ENCODE measurements around the gene USH2A.

USH2A gene

DNA sequence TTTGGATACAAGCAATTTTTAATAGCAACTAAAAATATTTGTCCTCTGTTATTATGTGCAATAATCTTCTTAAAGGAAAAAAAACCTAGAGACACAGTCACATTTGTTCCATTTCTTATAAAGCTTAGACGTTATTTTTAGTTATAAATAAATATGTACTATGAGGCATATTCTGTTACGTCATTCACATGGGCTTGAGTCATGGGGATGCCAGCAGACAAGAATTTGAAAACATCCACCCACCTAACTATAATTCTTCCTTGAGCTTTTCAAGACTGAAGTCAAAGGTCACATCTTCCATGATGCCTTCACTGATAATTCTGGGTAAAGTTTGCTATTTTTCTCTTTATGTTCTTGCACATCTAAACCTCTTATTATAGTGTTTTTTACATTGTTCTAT lies 587.3 kb downstream of the USH2A start:
- Histone ChIP-seq H2AFZ (ENCODE audit: low read length) (no peak overlapping the region), H3K9me2 (replicated peaks; ENCODE audit: insufficient read depth, low read length) (no peaks in the 10 kb centered on the region), H3K4me2 (ENCODE audit: low read depth, low read length) (no peak overlapping the region), H3F3A (ENCODE audit: insufficient read depth, low read length) (no peaks in the 10 kb centered on the region), H3K27me3 (replicated peaks; ENCODE audit: insufficient read depth, low read length) (no peaks in the 10 kb centered on the region), H4K20me1 (ENCODE audit: insufficient read depth, low read length) (no peaks in the 10 kb centered on the region), H3K36me3 (replicated peaks; ENCODE audit: insufficient read depth, low read length) (no peaks in the 10 kb centered on the region), H3K27ac (ENCODE audit: low read length) (no peak overlapping the region), H3K79me2 (ENCODE audit: low read length) (no peaks in the 10 kb centered on the region), H3K9me3 (replicated peaks; ENCODE audit: insufficient read depth, low read length) (no peaks in the 10 kb centered on the region), H3K4me3 (ENCODE audit: low read length) (no peak overlapping the region), H3K9ac (ENCODE audit: low read length) (no peak overlapping the region), H3K4me1 (ENCODE audit: low read length) (no peaks in the 10 kb centered on the region)
- no peak for DNase-seq
- TF ChIP-seq EZH2 (optimal IDR thresholded peaks at IDR 0.05; ENCODE audit: low read depth, low read length) = no peak
- TF ChIP-seq, protein P1, sequence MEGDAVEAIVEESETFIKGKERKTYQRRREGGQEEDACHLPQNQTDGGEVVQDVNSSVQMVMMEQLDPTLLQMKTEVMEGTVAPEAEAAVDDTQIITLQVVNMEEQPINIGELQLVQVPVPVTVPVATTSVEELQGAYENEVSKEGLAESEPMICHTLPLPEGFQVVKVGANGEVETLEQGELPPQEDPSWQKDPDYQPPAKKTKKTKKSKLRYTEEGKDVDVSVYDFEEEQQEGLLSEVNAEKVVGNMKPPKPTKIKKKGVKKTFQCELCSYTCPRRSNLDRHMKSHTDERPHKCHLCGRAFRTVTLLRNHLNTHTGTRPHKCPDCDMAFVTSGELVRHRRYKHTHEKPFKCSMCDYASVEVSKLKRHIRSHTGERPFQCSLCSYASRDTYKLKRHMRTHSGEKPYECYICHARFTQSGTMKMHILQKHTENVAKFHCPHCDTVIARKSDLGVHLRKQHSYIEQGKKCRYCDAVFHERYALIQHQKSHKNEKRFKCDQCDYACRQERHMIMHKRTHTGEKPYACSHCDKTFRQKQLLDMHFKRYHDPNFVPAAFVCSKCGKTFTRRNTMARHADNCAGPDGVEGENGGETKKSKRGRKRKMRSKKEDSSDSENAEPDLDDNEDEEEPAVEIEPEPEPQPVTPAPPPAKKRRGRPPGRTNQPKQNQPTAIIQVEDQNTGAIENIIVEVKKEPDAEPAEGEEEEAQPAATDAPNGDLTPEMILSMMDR (IDR thresholded peaks at IDR 0.05; ENCODE audit: low read length) = no peak
- no peak for TF ChIP-seq EZH2phosphoT487 (IDR thresholded peaks at IDR 0.05; ENCODE audit: low read length)

DNA sequence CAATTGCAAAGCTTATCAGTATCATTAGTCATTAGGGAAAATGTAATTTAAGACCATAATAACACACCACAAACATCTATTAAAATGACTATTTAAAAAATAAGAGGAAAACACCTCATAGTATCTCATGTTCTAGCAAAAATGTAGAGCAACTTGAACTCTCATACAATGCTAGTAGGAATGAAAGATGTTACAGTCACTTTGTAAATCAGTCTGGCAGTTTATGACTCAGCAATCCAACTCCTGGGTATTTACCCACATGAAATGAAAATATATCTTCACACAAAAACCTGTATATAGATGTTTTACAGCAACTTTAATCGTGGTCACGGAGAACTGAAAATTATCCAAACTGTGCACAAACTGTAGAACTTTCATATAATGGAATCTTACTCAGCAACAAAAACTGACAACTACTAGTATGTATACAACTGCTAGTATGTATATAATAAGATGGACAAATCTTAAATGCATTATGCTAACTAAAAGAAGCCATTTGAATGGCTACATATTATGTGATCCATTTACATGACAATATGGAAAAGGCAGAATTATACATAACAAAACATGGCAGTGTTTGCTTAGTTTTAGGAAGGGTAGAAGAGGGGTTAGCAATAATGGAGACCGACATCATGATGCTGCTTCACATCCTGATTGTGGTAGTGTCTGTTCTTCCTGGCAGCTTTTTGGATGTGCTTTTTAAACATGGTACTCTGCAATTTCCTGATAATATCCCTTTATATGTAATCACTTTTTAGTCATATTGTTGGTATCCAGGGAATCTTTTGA lies 589.1 kb downstream of the USH2A start:
- no peak overlapping the region for H3K4me3 ChIP-seq (ENCODE audit: low read length)
- TF ChIP-seq, protein P1 (IDR thresholded peaks at IDR 0.05; ENCODE audit: low read length) = no peak
- TF ChIP-seq EZH2phosphoT487 (IDR thresholded peaks at IDR 0.05; ENCODE audit: low read length) (no peak), EZH2 (optimal IDR thresholded peaks at IDR 0.05; ENCODE audit: low read depth, low read length) (no peak)
- no peaks in the 10 kb centered on the region for H3K9me3 ChIP-seq (replicated peaks; ENCODE audit: insufficient read depth, low read length)
- H3K4me2 ChIP-seq (ENCODE audit: low read depth, low read length) = no peak overlapping the region
- H3K79me2 ChIP-seq (ENCODE audit: low read length) = no peaks in the 10 kb centered on the region
- no peaks in the 10 kb centered on the region for H3K36me3 ChIP-seq (replicated peaks; ENCODE audit: insufficient read depth, low read length)
- no peaks in the 10 kb centered on the region for H3F3A ChIP-seq (ENCODE audit: insufficient read depth, low read length)
- no peaks in the 10 kb centered on the region for H3K27me3 ChIP-seq (replicated peaks; ENCODE audit: insufficient read depth, low read length)
- no peaks in the 10 kb centered on the region for H3K9me2 ChIP-seq (replicated peaks; ENCODE audit: insufficient read depth, low read length)
- H2AFZ ChIP-seq (ENCODE audit: low read length) = no peak overlapping the region
- no peak overlapping the region for H3K27ac ChIP-seq (ENCODE audit: low read length)
- no peaks in the 10 kb centered on the region for H3K4me1 ChIP-seq (ENCODE audit: low read length)
- H4K20me1 ChIP-seq (ENCODE audit: insufficient read depth, low read length) = no peaks in the 10 kb centered on the region
- H3K9ac ChIP-seq (ENCODE audit: low read length) = no peak overlapping the region
- DNase-seq = no peak

DNA sequence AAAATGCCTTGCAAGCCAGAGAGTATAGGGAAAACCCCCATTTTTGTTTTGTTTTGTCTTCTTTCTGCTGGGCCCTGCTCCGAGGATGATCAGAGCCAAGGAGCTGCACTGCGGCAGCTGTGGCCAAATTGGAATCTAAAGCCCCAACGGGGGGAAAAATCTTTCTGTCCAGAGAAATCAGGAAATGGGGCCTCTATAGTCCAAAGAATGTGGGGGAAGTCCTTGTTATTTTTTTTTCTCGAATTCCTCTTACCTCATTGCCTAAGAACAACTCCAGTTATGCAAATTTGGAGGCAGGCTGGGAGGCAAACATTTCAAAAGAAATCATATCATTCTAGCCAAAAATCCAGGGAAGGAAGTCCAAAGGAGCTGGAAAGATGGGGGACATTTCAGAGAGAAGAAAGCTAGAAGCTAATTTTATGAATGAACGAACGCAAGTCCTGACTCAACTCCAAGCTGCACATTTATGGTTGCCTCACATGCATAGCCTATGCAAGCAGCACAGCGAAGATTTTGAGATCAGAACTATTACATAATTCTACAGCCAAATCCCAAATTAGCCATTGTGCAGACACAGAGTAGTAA lies 592.9 kb downstream of the USH2A start:
- H3K4me1 ChIP-seq (ENCODE audit: low read length) = no peaks in the 10 kb centered on the region
- TF ChIP-seq EZH2phosphoT487 (IDR thresholded peaks at IDR 0.05; ENCODE audit: low read length) = no peak
- TF ChIP-seq, protein P1 (IDR thresholded peaks at IDR 0.05; ENCODE audit: low read length) = no peak
- no peak for TF ChIP-seq EZH2 (optimal IDR thresholded peaks at IDR 0.05; ENCODE audit: low read depth, low read length)
- H3K4me2 ChIP-seq (ENCODE audit: low read depth, low read length) = no peak overlapping the region
- H3K36me3 ChIP-seq (replicated peaks; ENCODE audit: insufficient read depth, low read length) = no peaks in the 10 kb centered on the region
- no peak overlapping the region for H3K27ac ChIP-seq (ENCODE audit: low read length)
- no peaks in the 10 kb centered on the region for H3K9me3 ChIP-seq (replicated peaks; ENCODE audit: insufficient read depth, low read length)
- no peak overlapping the region for H2AFZ ChIP-seq (ENCODE audit: low read length)
- no peak overlapping the region for H3K4me3 ChIP-seq (ENCODE audit: low read length)
- no peaks in the 10 kb centered on the region for H3K27me3 ChIP-seq (replicated peaks; ENCODE audit: insufficient read depth, low read length)
- no peaks in the 10 kb centered on the region for H3F3A ChIP-seq (ENCODE audit: insufficient read depth, low read length)
- no peaks in the 10 kb centered on the region for H3K79me2 ChIP-seq (ENCODE audit: low read length)
- H4K20me1 ChIP-seq (ENCODE audit: insufficient read depth, low read length) = no peaks in the 10 kb centered on the region
- H3K9me2 ChIP-seq (replicated peaks; ENCODE audit: insufficient read depth, low read length) = no peaks in the 10 kb centered on the region
- no peak overlapping the region for H3K9ac ChIP-seq (ENCODE audit: low read length)
- DNase-seq = no peak
